GM12878 (cell line): ENCODE results near the gene NCF2. TPM values are rescaled to one million over a fixed set of nuclear protein-coding genes. Genes with fewer than 3 reads are reported as not detected.

Experiments used
- ATAC-seq: fragments of 200-7000 bp; cut with Tn5 transposase; 3 replicates; pipeline ENCODE4 v1.9.1; 2020; ENCODE audit warnings: mild to moderate bottlenecking, moderate library complexity
- BruUV-seq: library from RNA; stranded (reverse); fragments of 400-500 nt; replicated peaks from 2 replicates; lab custom pipeline; 2021; lab: Mats Ljungman, UMichigan
- CTCF ChIA-PET: fragments of 300-600 bp; sonication (Branson Sonifier 250); formaldehyde crosslinking; extraction: SDS; loops from one replicate; lab custom pipeline; 2021; ENCODE audit warnings: inconsistent platforms; lab: Yijun Ruan, JAX
- POLR2A ChIA-PET: fragments of 350-600 bp; formaldehyde crosslinking; extraction: SDS; loops from one replicate; lab custom pipeline; 2021; ENCODE audit warnings: inconsistent platforms; lab: Charles Lee
- RAD21 ChIA-PET: fragments of 300-600 bp; sonication (Branson Sonifier 250); formaldehyde crosslinking; loops from one replicate; lab custom pipeline; 2023; ENCODE audit warnings: antibody characterized with exemption; ENCODE audit not compliant: unreplicated experiment; lab: Charles Lee
- SMC1A ChIA-PET: fragments of 300-600 bp; sonication (Branson Sonifier 250); formaldehyde crosslinking; loops from one replicate; lab custom pipeline; 2023; ENCODE audit not compliant: unreplicated experiment, uncharacterized antibody; lab: Charles Lee
- DNase-seq: peaks from one replicate; pipeline ENCODE4 v3.0.0-alpha.2; 2011; ENCODE audit warnings: low read depth, low spot score
- FAIRE-seq: peaks from 3 replicates; lab custom pipeline; 2011; peaks lifted over from hg19 to GRCh38; lab: Jason Lieb, UNC
- H2AFZ ChIP-seq: 2 replicates; pipeline ENCODE4 v1.6.0; 2011; ENCODE audit warnings: low read depth, low read length, control low read depth; ENCODE audit not compliant: control insufficient read depth
- H3K27ac ChIP-seq: 2 replicates; pipeline ENCODE4 v1.5.1; 2011; ENCODE audit warnings: control low read depth; ENCODE audit not compliant: control insufficient read depth, insufficient read depth
- H3K27me3 ChIP-seq, 2 experiments: replicated peaks in 1 of 2; 2 replicates each; pipeline versions ENCODE4 v1.6.0 to v1.6.1; 2011; ENCODE audit warnings: low read length in 1 of 2; ENCODE audit not compliant: control insufficient read depth in 2 of 2, insufficient read depth in 2 of 2
- H3K36me3 ChIP-seq, 2 experiments: 2 replicates each; pipeline ENCODE4 v1.5.1; 2011; ENCODE audit warnings: low read length in 1 of 2; ENCODE audit not compliant: control insufficient read depth in 2 of 2, insufficient read depth in 2 of 2
- H3K4me1 ChIP-seq: 2 replicates; pipeline ENCODE4 v1.6.1; 2011; ENCODE audit warnings: mild to moderate bottlenecking, low read length, moderate library complexity, mixed read lengths; ENCODE audit not compliant: control insufficient read depth, insufficient read depth
- H3K4me2 ChIP-seq: 2 replicates; pipeline ENCODE4 v1.6.0; 2011; ENCODE audit warnings: control low read depth; ENCODE audit not compliant: control insufficient read depth, insufficient read depth
- H3K4me3 ChIP-seq: fragments of 200-600 bp; sonication (generic); 2 replicates; pipeline ENCODE4 v1.5.1; 2016
- H3K79me2 ChIP-seq: 2 replicates; pipeline ENCODE4 v1.6.0; 2011; ENCODE audit warnings: low read length; ENCODE audit not compliant: control insufficient read depth, insufficient read depth
- H3K9ac ChIP-seq: 2 replicates; pipeline ENCODE4 v1.8.0; 2011; ENCODE audit warnings: low read length, control low read depth, mixed read lengths; ENCODE audit not compliant: control insufficient read depth, insufficient read depth
- H3K9me3 ChIP-seq: replicated peaks from 3 replicates; pipeline ENCODE4 v1.5.1; 2011; ENCODE audit warnings: mild to moderate bottlenecking, low read length; ENCODE audit not compliant: control insufficient read depth, insufficient read depth
- H4K20me1 ChIP-seq: 2 replicates; pipeline ENCODE4 v1.6.0; 2011; ENCODE audit not compliant: control insufficient read depth, insufficient read depth
- ATF7 ChIP-seq: fragments of 450-650 bp; IDR thresholded peaks from 2 replicates; pipeline ENCODE4 v1.6.1; 2016; ENCODE audit warnings: low read depth, mild to moderate bottlenecking
- BHLHE40 ChIP-seq, 2 experiments: fragments of 450-650 bp in 1 of 2; IDR thresholded peaks; 2 replicates each; pipeline ENCODE4 v1.6.1; 2011 to 2017; ENCODE audit warnings: low read depth in 2 of 2, borderline replicate concordance in 1 of 2, improper control_type of control experiment in 1 of 2, low read length in 1 of 2, mild to moderate bottlenecking in 1 of 2
- BMI1 ChIP-seq: fragments of 450-650 bp; IDR thresholded peaks from 2 replicates; pipeline ENCODE4 v1.6.1; 2016; ENCODE audit warnings: mild to moderate bottlenecking, moderate library complexity, borderline replicate concordance
- CBFB ChIP-seq: IDR thresholded peaks from 2 replicates; pipeline ENCODE4 v1.6.1; 2016; ENCODE audit warnings: antibody characterized with exemption, low read depth
- DPF2 ChIP-seq: fragments of 450-650 bp; IDR thresholded peaks from 2 replicates; pipeline ENCODE4 v1.6.1; 2017; ENCODE audit warnings: mild to moderate bottlenecking
- HDGF ChIP-seq: fragments of 450-650 bp; IDR thresholded peaks from 2 replicates; pipeline ENCODE4 v1.6.1; 2016; ENCODE audit warnings: antibody characterized with exemption
- IKZF1 ChIP-seq: fragments of 450-650 bp; conservative IDR thresholded peaks from 2 replicates; pipeline ENCODE4 v1.6.1; 2017; ENCODE audit warnings: antibody characterized with exemption, mild to moderate bottlenecking
- IKZF2 ChIP-seq, 2 experiments: fragments of 450-650 bp; IDR thresholded peaks; 2 replicates each; pipeline ENCODE4 v1.6.1; 2017; ENCODE audit warnings: mild to moderate bottlenecking in 2 of 2, moderate library complexity in 2 of 2
- JUND ChIP-seq: IDR thresholded peaks from 2 replicates; pipeline ENCODE4 v1.6.1; 2012; ENCODE audit warnings: low read depth, mild to moderate bottlenecking, low read length, improper control_type of control experiment, moderate library complexity
- MEF2A ChIP-seq: IDR thresholded peaks from 2 replicates; pipeline ENCODE4 v1.6.1; 2011; ENCODE audit warnings: low read depth, mild to moderate bottlenecking, low read length, moderate library complexity; ENCODE audit not compliant: insufficient read depth
- MTA2 ChIP-seq: fragments of 450-650 bp; IDR thresholded peaks from 2 replicates; pipeline ENCODE4 v1.6.1; 2016; ENCODE audit warnings: low read depth, mild to moderate bottlenecking, moderate library complexity
- MXI1 ChIP-seq: fragments of 150-350 bp; IDR thresholded peaks from 2 replicates; pipeline ENCODE4 v1.6.1; 2011; ENCODE audit warnings: low read depth, mild to moderate bottlenecking, inconsistent platforms, low read length, improper control_type of control experiment
- NBN ChIP-seq: fragments of 450-650 bp; IDR thresholded peaks from 2 replicates; pipeline ENCODE4 v1.6.1; 2016
- RAD51 ChIP-seq: fragments of 450-650 bp; IDR thresholded peaks from 2 replicates; pipeline ENCODE4 v1.6.1; 2016; ENCODE audit warnings: moderate library complexity, mild to moderate bottlenecking, inconsistent platforms
- RUNX3 ChIP-seq: IDR thresholded peaks from 2 replicates; pipeline ENCODE4 v1.6.1; 2012; ENCODE audit warnings: low read length, inconsistent platforms
- SMAD1 ChIP-seq: fragments of 450-650 bp; IDR thresholded peaks from 2 replicates; pipeline ENCODE4 v1.6.1; 2018; ENCODE audit warnings: mild to moderate bottlenecking, low read depth; ENCODE audit not compliant: partially characterized antibody
- SPI1 ChIP-seq: IDR thresholded peaks from 2 replicates; pipeline ENCODE4 v1.6.1; 2011; ENCODE audit warnings: low read depth, mild to moderate bottlenecking, low read length, moderate library complexity, borderline replicate concordance; ENCODE audit not compliant: insufficient read depth
- WGBS: methylation state at CpG from one replicate; pipeline ENCODE4 v1.1.6; 2016; ENCODE audit warnings: low lambda C conversion rate; ENCODE audit not compliant: insufficient replicate concordance, insufficient coverage; ENCODE audit errors: missing lambda C conversion rate; 5-methylcytosine and 5-hydroxymethylcytosine counted together
- in situ Hi-C: fragments of 300-500 bp; cut with MboI; formaldehyde crosslinking; loops from 9 replicates; pipeline ENCODE4 v1.14.3; 2018; ENCODE audit warnings: mixed read lengths
- intact Hi-C: fragments of 100-400 bp; cut with micrococcal nuclease; formaldehyde crosslinking; loops from one replicate; pipeline ENCODE4 v1.14.2; 2022; ENCODE audit not compliant: unreplicated experiment
- polyA plus RNA-seq, 11 experiments: library from polyadenylated mRNA; depleted of rRNA in 4 of 11; unstranded in 6 of 11; stranded (reverse) in 5 of 11; fragments of >200 nt; fragmentation: Nextera tagmentation in 4 of 11; fragmentation: Illumina TruSeq in 1 of 11; extraction: Ambion mirVana in 4 of 11; extraction: Trizol in 1 of 11; gene quantifications; 1 replicate in 1 of 11; 2 replicates in 10 of 11; pipeline versions ENCODE4 v1.2.1 to v1.2.3, GENCODE V29; 2011 to 2016; ENCODE audit warnings: inconsistent platforms in 2 of 11, missing spikeins in 2 of 11, low read depth in 1 of 11
- total RNA-seq, 4 experiments: library from RNA; depleted of rRNA in 3 of 4; stranded (reverse); fragments of >200 nt in 3 of 4; fragmentation: Illumina TruSeq in 1 of 4; extraction: Trizol in 1 of 4; gene quantifications; 2 replicates each; pipeline versions ENCODE4 v1.2.1 to v1.2.3, GENCODE V29; 2013 to 2021
- TF ChIP-seq, protein P1 (sequence below): IDR thresholded peaks from 2 replicates; pipeline ENCODE4 v1.6.1; 2011; ENCODE audit warnings: borderline replicate concordance, low read depth, mild to moderate bottlenecking, moderate library complexity, mixed read lengths, low read length; ENCODE audit not compliant: insufficient read depth; ENCODE audit errors: extremely low read length
- TF ChIP-seq, protein P2 (sequence below): IDR thresholded peaks from 2 replicates; pipeline ENCODE4 v1.6.1; 2011; ENCODE audit warnings: low read depth, low read length, improper control_type of control experiment, borderline replicate concordance

Gene NCF2
- total and polyA plus RNA-seq, 10 of the 15 experiments (the other 5 are each of a cell fraction or from before 2014, with no cell fraction given): 31.4 to 256 (median 77.1) TPM

DNA sequence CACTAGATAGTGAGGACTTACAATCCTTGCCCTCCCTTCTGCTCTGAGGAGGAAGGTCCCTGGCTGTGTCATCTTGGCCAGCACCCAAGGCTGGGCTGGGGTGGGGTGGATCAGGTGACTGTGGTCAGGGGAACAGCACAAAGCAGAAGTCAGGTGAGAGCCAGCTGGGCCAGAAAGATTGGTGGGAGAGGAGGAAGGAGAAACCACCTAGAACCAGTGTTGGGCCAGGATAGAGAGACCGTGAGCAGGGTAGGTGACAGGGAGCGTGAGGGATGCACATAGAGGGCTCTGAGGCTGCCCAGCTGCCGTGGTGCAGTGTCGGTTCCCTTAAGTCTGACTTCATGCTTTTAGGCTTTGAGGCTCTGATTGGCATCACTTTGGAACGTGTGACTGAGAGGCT lies 22.7 kb downstream of the NCF2 start:
- Histone ChIP-seq H3K36me3 (peaks cover 0 to 36% of the 10 kb centered on the region in 2 experiments; a peak in 2 of 4 replicates), H3K79me2 (no peaks in the 10 kb centered on the region), H2AFZ (no peak overlapping the region), H3K27me3 (no peaks in the 10 kb centered on the region), H3K9ac (no peak overlapping the region; the same call in 1 of the 2 replicates), H3K4me3 (no peak overlapping the region), H3K4me1 (peaks cover 9% of the 10 kb centered on the region), H3K27ac (no peak overlapping the region), H4K20me1 (no peaks in the 10 kb centered on the region), H3K4me2 (no peak overlapping the region; the same call in 1 of the 2 replicates), H3K9me3 (no peaks in the 10 kb centered on the region)
- ATAC-seq (peak; percentile 80), FAIRE-seq (no peak), DNase-seq (peak; percentile 17)
- BruUV-seq: no TSS peak
- CTCF ChIA-PET: interaction anchor here (1.0 to 1.6 kb wide), 5 partner anchors 21 to 117 kb away, joined by 3 to 5 read pairs (median 3); no protein-coding TSS in a partner anchor
- TF ChIP-seq RUNX3: peak; percentile 86
- peak; percentile 91 for TF ChIP-seq RAD51
- 0 out of 2 replicates have a peak, but pooled peaks have one; percentile 42 for TF ChIP-seq ATF7
- TF ChIP-seq MTA2: no peak
- no peak for TF ChIP-seq JUND
- TF ChIP-seq MEF2A: no peak
- no peak for TF ChIP-seq HDGF
- TF ChIP-seq CBFB: 0 out of 2 replicates have a peak, but pooled peaks have one; percentile 22
- peak; percentile 17; the same call in 1 of the 2 replicates for TF ChIP-seq IKZF1
- TF ChIP-seq BMI1: no peak
- TF ChIP-seq, protein P1, sequence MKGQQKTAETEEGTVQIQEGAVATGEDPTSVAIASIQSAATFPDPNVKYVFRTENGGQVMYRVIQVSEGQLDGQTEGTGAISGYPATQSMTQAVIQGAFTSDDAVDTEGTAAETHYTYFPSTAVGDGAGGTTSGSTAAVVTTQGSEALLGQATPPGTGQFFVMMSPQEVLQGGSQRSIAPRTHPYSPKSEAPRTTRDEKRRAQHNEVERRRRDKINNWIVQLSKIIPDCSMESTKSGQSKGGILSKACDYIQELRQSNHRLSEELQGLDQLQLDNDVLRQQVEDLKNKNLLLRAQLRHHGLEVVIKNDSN: peak; percentile 54
- TF ChIP-seq IKZF2 (IDR thresholded peaks at IDR 0.05): peak in 1 of 2 experiments; percentile 40; a peak in 2 of 4 replicates
- peak; percentile 78 for TF ChIP-seq SMAD1
- 0 out of 2 replicates have a peak, but pooled peaks have one; percentile 20 for TF ChIP-seq DPF2
- TF ChIP-seq, protein P2, sequence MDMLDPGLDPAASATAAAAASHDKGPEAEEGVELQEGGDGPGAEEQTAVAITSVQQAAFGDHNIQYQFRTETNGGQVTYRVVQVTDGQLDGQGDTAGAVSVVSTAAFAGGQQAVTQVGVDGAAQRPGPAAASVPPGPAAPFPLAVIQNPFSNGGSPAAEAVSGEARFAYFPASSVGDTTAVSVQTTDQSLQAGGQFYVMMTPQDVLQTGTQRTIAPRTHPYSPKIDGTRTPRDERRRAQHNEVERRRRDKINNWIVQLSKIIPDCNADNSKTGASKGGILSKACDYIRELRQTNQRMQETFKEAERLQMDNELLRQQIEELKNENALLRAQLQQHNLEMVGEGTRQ: peak; percentile 10; the same call in 1 of the 2 replicates
- TF ChIP-seq NBN: peak; percentile 27; the same call in 1 of the 2 replicates
- peak; percentile 52; the same call in 1 of the 2 replicates for TF ChIP-seq SPI1
- 0 out of 2 replicates have a peak, but pooled peaks have one; percentile 21 for TF ChIP-seq MXI1
- peak; percentile 76 to 85 for TF ChIP-seq BHLHE40 (IDR thresholded peaks at IDR 0.05; ENCODE audit: borderline replicate concordance in 1 of 2, low read depth in 2 of 2, low read length in 1 of 2)
- POLR2A ChIA-PET: interaction anchor here (0.8 to 1.8 kb wide), 2 partner anchors 12 to 15 kb away, joined by 3 to 7 read pairs; no protein-coding TSS in a partner anchor
- intact Hi-C loops (no loop called here), in situ Hi-C loops (no loop called here)
- SMC1A ChIA-PET: interaction anchor here (0.6 to 5.1 kb wide), 6 partner anchors 13 to 650 kb away, joined by 3 to 37 read pairs (median 4); partner anchors contain the start of gene NCF2
- WGBS: 77% methylated on average over 5 of the region's 5 CpGs
- RAD21 ChIA-PET: interaction anchor here (1.0 to 2.9 kb wide), 5 partner anchors 12 to 249 kb away, joined by 3 to 10 read pairs (median 5); partner anchors contain the start of gene NCF2
